Endodermal cell (in vitro differentiated cells): ENCODE measurements around the gene RAB19. TPM values are rescaled to one million over a fixed set of nuclear protein-coding genes. Genes with fewer than 3 reads are reported as not detected.
A peak's percentile ranks its signal among the peaks of the same experiment; 100 is the strongest.

Experiments
- DNase-seq: peaks from one replicate; pipeline ENCODE4 v3.0.0-alpha.2; 2017
- H3K27ac ChIP-seq: 2 replicates; pipeline ENCODE4 v1.5.1; 2013; ENCODE audit warnings: mild to moderate bottlenecking, low read depth, low read length, moderate library complexity
- H3K27me3 ChIP-seq: 2 replicates; pipeline ENCODE4 v1.6.1; 2013; ENCODE audit warnings: mild to moderate bottlenecking, low read length, moderate library complexity; ENCODE audit not compliant: insufficient read depth, control insufficient read depth, poor library complexity, severe bottlenecking
- H3K36me3 ChIP-seq: 2 replicates; pipeline ENCODE4 v1.7.0; 2013; ENCODE audit warnings: mild to moderate bottlenecking, low read length, moderate library complexity; ENCODE audit not compliant: control insufficient read depth, insufficient read depth
- H3K4me1 ChIP-seq: one replicate; pipeline ENCODE4 v1.7.0; 2013; ENCODE audit warnings: low read length; ENCODE audit not compliant: control insufficient read depth, insufficient read depth
- H3K4me3 ChIP-seq: 2 replicates; pipeline ENCODE4 v1.5.1; 2013; ENCODE audit warnings: mild to moderate bottlenecking, low read length, moderate library complexity
- H3K9ac ChIP-seq: 2 replicates; pipeline ENCODE4 v1.6.1; 2013; ENCODE audit warnings: mild to moderate bottlenecking, low read length, moderate library complexity; ENCODE audit not compliant: poor library complexity, severe bottlenecking; ENCODE audit errors: extremely low read depth
- H3K9me3 ChIP-seq: 2 replicates; pipeline ENCODE4 v1.6.1; 2013; ENCODE audit warnings: mild to moderate bottlenecking, low read length, moderate library complexity; ENCODE audit not compliant: control insufficient read depth
- H3K27ac Mint-ChIP-seq: 2 replicates; pipeline ENCODE4 v1.8.0; 2020; ENCODE audit warnings: mixed read lengths
- H3K27me3 Mint-ChIP-seq: 2 replicates; pipeline ENCODE4 v1.8.0; 2021; ENCODE audit warnings: mild to moderate bottlenecking, mixed read lengths; ENCODE audit not compliant: insufficient read depth
- H3K36me3 Mint-ChIP-seq: 2 replicates; pipeline ENCODE4 v1.8.0; 2020; ENCODE audit warnings: low read depth, mixed read lengths
- H3K4me1 Mint-ChIP-seq: 2 replicates; pipeline ENCODE4 v1.8.0; 2020; ENCODE audit warnings: mixed read lengths
- H3K4me3 Mint-ChIP-seq: 2 replicates; pipeline ENCODE4 v1.8.0; 2020; ENCODE audit warnings: mild to moderate bottlenecking, moderate library complexity, mixed read lengths
- H3K9me3 Mint-ChIP-seq: 2 replicates; pipeline ENCODE4 v1.8.0; 2020; ENCODE audit warnings: mild to moderate bottlenecking, mixed read lengths
- WGBS, 2 experiments: methylation state at CpG; one replicate each; pipeline versions ENCODE4 v1.1.5 to v1.1.7; 2013; ENCODE audit warnings: missing lambda C conversion rate in 2 of 2, mixed read lengths in 1 of 2; ENCODE audit not compliant: insufficient coverage in 1 of 2, insufficient read length in 1 of 2; 5-methylcytosine and 5-hydroxymethylcytosine counted together
- total RNA-seq, 2 donors: library from RNA; stranded (reverse); fragmentation: NEBNext Ultra II Directional in 1 of 2; extraction: Animal tissue kit (Norgen Biotek cat#: 25700) in 1 of 2; gene quantifications; 2 replicates in 1 of 2; 3 replicates in 1 of 2; pipeline ENCODE4 v1.2.1, GENCODE V29; 2021
- TF ChIP-seq, protein P1 (sequence below): fragments of 200-600 bp; sonication (generic); conservative IDR thresholded peaks from 2 replicates; pipeline ENCODE4 v1.5.0; 2021; ENCODE audit warnings: antibody characterized with exemption, mild to moderate bottlenecking

Gene RAB19
- total RNA-seq, 2 donors from 2014 or later: 5.1 to 5.7 TPM

DNA sequence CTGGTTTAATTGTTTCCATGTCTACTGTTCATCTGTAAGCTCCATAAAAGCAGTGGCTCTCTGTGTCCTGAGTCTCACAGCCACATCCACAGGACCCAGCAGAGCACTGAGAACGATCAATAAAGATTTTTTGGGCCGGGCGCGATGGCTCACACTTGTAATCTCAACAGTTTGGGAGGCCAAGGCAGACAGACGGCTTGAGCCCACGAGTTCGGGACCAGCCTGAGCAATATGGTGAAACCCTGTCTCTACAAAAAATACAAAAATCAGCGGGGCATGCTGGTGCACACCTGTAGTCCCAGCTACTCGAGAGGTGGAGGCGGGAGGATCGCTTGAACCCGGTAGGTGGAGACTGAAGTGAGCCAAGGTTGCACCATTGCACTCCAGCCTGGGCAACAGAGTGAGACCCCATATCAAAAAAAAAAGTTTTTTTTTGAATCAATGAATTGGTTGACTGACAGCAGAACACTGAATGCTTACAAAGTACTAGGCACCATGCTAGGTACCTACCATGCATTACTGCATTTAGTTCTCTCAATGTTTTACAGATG lies 10.0 kb upstream of the RAB19 start:
- H3K4me1 Mint-ChIP-seq: peaks cover 4% of the 10 kb centered on the region
- no peaks in the 10 kb centered on the region for H3K9me3 Mint-ChIP-seq
- 95 to 96% methylated on average over 12 of the region's 12 CpGs for WGBS, 2 experiments
- Histone ChIP-seq H3K27ac (no peak overlapping the region), H3K27me3 (no peaks in the 10 kb centered on the region), H3K36me3 (no peaks in the 10 kb centered on the region), H3K4me3 (no peak overlapping the region), H3K9me3 (no peaks in the 10 kb centered on the region), H3K9ac (no peak overlapping the region), H3K4me1 (no peaks in the 10 kb centered on the region)
- TF ChIP-seq, protein P1, sequence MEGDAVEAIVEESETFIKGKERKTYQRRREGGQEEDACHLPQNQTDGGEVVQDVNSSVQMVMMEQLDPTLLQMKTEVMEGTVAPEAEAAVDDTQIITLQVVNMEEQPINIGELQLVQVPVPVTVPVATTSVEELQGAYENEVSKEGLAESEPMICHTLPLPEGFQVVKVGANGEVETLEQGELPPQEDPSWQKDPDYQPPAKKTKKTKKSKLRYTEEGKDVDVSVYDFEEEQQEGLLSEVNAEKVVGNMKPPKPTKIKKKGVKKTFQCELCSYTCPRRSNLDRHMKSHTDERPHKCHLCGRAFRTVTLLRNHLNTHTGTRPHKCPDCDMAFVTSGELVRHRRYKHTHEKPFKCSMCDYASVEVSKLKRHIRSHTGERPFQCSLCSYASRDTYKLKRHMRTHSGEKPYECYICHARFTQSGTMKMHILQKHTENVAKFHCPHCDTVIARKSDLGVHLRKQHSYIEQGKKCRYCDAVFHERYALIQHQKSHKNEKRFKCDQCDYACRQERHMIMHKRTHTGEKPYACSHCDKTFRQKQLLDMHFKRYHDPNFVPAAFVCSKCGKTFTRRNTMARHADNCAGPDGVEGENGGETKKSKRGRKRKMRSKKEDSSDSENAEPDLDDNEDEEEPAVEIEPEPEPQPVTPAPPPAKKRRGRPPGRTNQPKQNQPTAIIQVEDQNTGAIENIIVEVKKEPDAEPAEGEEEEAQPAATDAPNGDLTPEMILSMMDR: no peak
- H3K36me3 Mint-ChIP-seq: no peaks in the 10 kb centered on the region
- no peak overlapping the region for H3K27ac Mint-ChIP-seq
- DNase-seq: no peak
- H3K4me3 Mint-ChIP-seq: no peak overlapping the region
- no peaks in the 10 kb centered on the region for H3K27me3 Mint-ChIP-seq

DNA sequence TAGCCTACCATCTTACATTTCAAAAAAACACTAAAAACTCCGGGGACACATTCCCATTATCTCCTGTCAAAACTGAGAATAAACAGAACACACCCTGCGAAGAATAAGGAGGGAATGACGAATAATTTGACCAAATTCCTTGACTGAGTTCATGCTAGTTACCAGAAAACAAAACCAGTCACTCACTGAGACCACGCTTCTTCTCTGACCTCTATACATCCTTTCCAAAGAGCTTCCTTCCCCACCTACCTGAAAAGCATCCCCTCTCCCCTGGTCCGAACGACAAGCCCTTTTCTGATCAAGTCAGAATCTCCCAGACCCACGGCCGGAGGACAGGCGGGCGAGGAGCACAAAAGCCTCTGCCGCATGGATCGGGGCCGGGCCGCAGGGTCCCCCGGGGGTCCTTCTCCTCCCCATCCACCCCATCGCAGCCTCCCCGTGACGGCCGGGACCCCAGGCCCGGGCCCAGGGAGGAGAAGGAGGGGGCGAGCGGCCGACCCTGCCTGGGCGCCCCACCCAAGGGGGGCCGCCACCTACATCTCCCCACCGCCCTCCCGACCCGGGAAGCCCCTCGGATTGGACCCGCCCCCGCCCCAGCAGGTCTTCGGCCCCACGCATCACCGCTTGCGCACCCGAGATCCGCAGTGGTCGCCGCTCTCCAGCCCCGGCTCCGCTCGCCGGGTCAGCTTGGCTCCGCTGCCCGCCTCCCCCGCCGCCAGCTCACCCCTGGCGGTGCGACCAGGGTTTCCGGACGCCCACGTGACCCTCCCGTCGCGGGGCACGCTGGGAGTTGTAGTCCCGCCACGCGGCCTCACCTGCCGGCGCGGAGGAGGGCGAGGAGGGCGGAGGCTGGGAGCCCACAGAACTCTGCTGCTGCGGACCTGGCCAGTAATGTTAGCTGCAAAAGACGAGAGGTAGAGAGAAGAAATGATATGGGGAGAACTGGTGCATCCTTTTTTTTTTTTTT lies 5.8 kb upstream of the RAB19 start, which contains the start of gene SLC37A3:
TSS of gene SLC37A3 (minus strand) at position 747 of the 967 bp plus-strand sequence. CDS start 16,004 bp downstream, outside the sequence.
- Histone ChIP-seq H3K9me3 (no peaks in the 10 kb centered on the region), H3K36me3 (no peaks in the 10 kb centered on the region), H3K4me1 (no peaks in the 10 kb centered on the region), H3K27me3 (no peaks in the 10 kb centered on the region), H3K9ac (peak within 1 kb of the TSS; percentile 84), H3K27ac (peak within 1 kb of the TSS; percentile 53), H3K4me3 (peak within 1 kb of the TSS; percentile 98)
- H3K36me3 Mint-ChIP-seq: no peaks in the 10 kb centered on the region
- H3K9me3 Mint-ChIP-seq: no peaks in the 10 kb centered on the region
- TF ChIP-seq, protein P1: peak; percentile 33
- 1 to 2% methylated on average over 17 to 66 of the region's 66 CpGs for WGBS, 2 experiments
- peak; percentile 97 for DNase-seq
- H3K27ac Mint-ChIP-seq: peak within 1 kb of the TSS; percentile 79
- no peaks in the 10 kb centered on the region for H3K27me3 Mint-ChIP-seq
- H3K4me3 Mint-ChIP-seq: peak within 1 kb of the TSS; percentile 85
- H3K4me1 Mint-ChIP-seq: peaks cover 6% of the 10 kb centered on the region

DNA sequence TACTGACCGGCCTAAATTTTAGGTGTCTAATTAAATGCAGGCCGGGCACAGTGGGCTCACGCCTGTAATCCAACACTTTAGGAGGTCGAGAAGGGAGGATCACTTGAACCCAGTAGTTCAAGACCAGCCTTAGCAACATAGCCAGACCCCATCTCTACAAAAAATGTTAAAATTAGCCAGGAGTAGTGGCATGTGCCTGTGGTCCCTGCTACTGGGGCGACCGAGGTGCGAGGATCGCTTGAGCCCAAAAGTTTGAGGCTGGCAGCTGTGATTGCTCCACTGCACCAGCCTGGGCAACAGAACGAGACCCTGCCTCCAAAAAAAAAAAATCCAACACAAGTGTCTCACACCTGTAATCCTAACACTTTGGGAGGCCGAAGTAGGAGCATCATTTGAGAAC lies 5.0 kb upstream of the RAB19 start:
- no peaks in the 10 kb centered on the region for H3K36me3 Mint-ChIP-seq
- no peaks in the 10 kb centered on the region for H3K4me1 ChIP-seq
- no peak overlapping the region for H3K27ac Mint-ChIP-seq
- no peak overlapping the region for H3K4me3 ChIP-seq
- 88 to 92% methylated on average over 10 of the region's 10 CpGs for WGBS, 2 experiments
- TF ChIP-seq, protein P1: no peak
- no peak overlapping the region for H3K9ac ChIP-seq
- no peaks in the 10 kb centered on the region for H3K9me3 ChIP-seq
- H3K4me3 Mint-ChIP-seq: peak overlapping the region; percentile 85
- H3K27me3 Mint-ChIP-seq: no peaks in the 10 kb centered on the region
- DNase-seq: no peak
- no peaks in the 10 kb centered on the region for H3K9me3 Mint-ChIP-seq
- peaks cover 7% of the 10 kb centered on the region for H3K4me1 Mint-ChIP-seq
- H3K36me3 ChIP-seq: no peaks in the 10 kb centered on the region
- H3K27ac ChIP-seq: no peak overlapping the region
- no peaks in the 10 kb centered on the region for H3K27me3 ChIP-seq
